Endothelial cell of umbilical vein (primary cell): ENCODE results near the gene JARID2. TPM values are rescaled to one million over a fixed set of nuclear protein-coding genes. Genes with fewer than 3 reads are reported as not detected.
A peak's percentile ranks its signal among the peaks of the same experiment; 100 is the strongest.

Experiments
- BruUV-seq: library from RNA; stranded (reverse); fragments of 400-500 nt; replicated peaks from 2 replicates; lab custom pipeline; 2021; lab: Mats Ljungman, UMichigan
- CTCF ChIA-PET: fragments of 300-600, 350-600 bp; sonication (Branson Sonifier 250); formaldehyde crosslinking; loops from one replicate; lab custom pipeline; 2021; ENCODE audit warnings: antibody characterized with exemption, inconsistent platforms; lab: Charles Lee
- POLR2A ChIA-PET: fragments of 300-600, 350-600 bp; sonication (Branson Sonifier 250); formaldehyde crosslinking; loops from one replicate; lab custom pipeline; 2021; ENCODE audit warnings: antibody characterized with exemption, inconsistent platforms; lab: Charles Lee
- DNase-seq: peaks from one replicate; pipeline ENCODE4 v3.0.0-alpha.2; 2011; ENCODE audit warnings: low read depth, low spot score
- FAIRE-seq: peaks from 2 replicates; lab custom pipeline; 2011; peaks lifted over from hg19 to GRCh38; lab: Jason Lieb, UNC
- H2AFZ ChIP-seq: 2 replicates; pipeline ENCODE4 v1.6.0; 2012; ENCODE audit warnings: low read depth, low read length, control low read depth, inconsistent platforms
- H3K27ac ChIP-seq: 2 replicates; pipeline ENCODE4 v1.5.1; 2011; ENCODE audit warnings: low read depth, mild to moderate bottlenecking, control low read depth, low read length, moderate library complexity; ENCODE audit not compliant: insufficient read depth
- H3K27me3 ChIP-seq, 2 experiments: 2 replicates each; pipeline versions ENCODE4 v1.6.0 to v1.6.1; 2011; ENCODE audit warnings: low read length in 2 of 2, mixed read lengths in 1 of 2; ENCODE audit not compliant: control insufficient read depth in 2 of 2, insufficient read depth in 2 of 2
- H3K36me3 ChIP-seq, 2 experiments: 2 replicates in 1 of 2; 3 replicates in 1 of 2; pipeline ENCODE4 v1.5.1; 2011; ENCODE audit warnings: low read length in 2 of 2, mild to moderate bottlenecking in 1 of 2, moderate library complexity in 1 of 2; ENCODE audit not compliant: control insufficient read depth in 2 of 2, insufficient read depth in 2 of 2; ENCODE audit errors: extremely low read depth in 1 of 2
- H3K4me1 ChIP-seq: 3 replicates; pipeline ENCODE4 v1.5.1; 2011; ENCODE audit warnings: mild to moderate bottlenecking, low read length; ENCODE audit not compliant: control insufficient read depth, insufficient read depth; ENCODE audit errors: extremely low read depth
- H3K4me2 ChIP-seq: 2 replicates; pipeline ENCODE4 v1.6.1; 2011; ENCODE audit warnings: low read length, control low read depth, mixed read lengths; ENCODE audit not compliant: insufficient read depth
- H3K4me3 ChIP-seq, 3 experiments: fragments of 200-600 bp in 1 of 3; sonication (generic), shearing (Covaris generic) in 1 of 3; replicated peaks in 1 of 3; 2 replicates each; pipeline ENCODE4 v1.5.1; 2011 to 2016; ENCODE audit warnings: control low read depth in 3 of 3, low read length in 3 of 3, mild to moderate bottlenecking in 2 of 3, inconsistent platforms in 1 of 3, low read depth in 1 of 3, moderate library complexity in 1 of 3; ENCODE audit not compliant: insufficient read depth in 1 of 3
- H3K79me2 ChIP-seq: 2 replicates; pipeline ENCODE4 v1.6.0; 2012; ENCODE audit warnings: low read length, inconsistent platforms; ENCODE audit not compliant: control insufficient read depth, insufficient read depth
- H3K9ac ChIP-seq: replicated peaks from 2 replicates; pipeline ENCODE3; 2011; ENCODE audit warnings: low read length, control low read depth; ENCODE audit not compliant: insufficient read depth; ENCODE audit errors: extremely low read depth
- H3K9me1 ChIP-seq: replicated peaks from 3 replicates; pipeline ENCODE4 v1.6.0; 2011; ENCODE audit warnings: mild to moderate bottlenecking, low read length; ENCODE audit not compliant: control insufficient read depth, insufficient read depth; ENCODE audit errors: extremely low read depth
- H3K9me3 ChIP-seq: replicated peaks from 2 replicates; pipeline ENCODE4 v1.5.1; 2012; ENCODE audit warnings: low read length, inconsistent platforms; ENCODE audit not compliant: control insufficient read depth, insufficient read depth
- H4K20me1 ChIP-seq: replicated peaks from 2 replicates; pipeline ENCODE3; 2011; ENCODE audit warnings: mild to moderate bottlenecking, low read length; ENCODE audit not compliant: control insufficient read depth, insufficient read depth; ENCODE audit errors: extremely low read depth
- CTCF ChIP-seq, 2 donors: IDR thresholded peaks; 1 replicate in 1 of 2; 2 replicates in 1 of 2; pipeline ENCODE4 v1.5.1; 2011; ENCODE audit warnings: low read length in 2 of 2, mild to moderate bottlenecking in 2 of 2, moderate library complexity in 2 of 2, control low read depth in 1 of 2, inconsistent platforms in 1 of 2, low read depth in 1 of 2; ENCODE audit not compliant: insufficient read depth in 1 of 2; ENCODE audit errors: extremely low read depth in 1 of 2
- EZH2 ChIP-seq: IDR thresholded peaks from 2 replicates; pipeline ENCODE4 v1.6.1; 2012; ENCODE audit warnings: borderline replicate concordance, low read depth, mild to moderate bottlenecking, moderate library complexity, low read length, inconsistent platforms; ENCODE audit not compliant: severe bottlenecking
- FOS ChIP-seq: IDR thresholded peaks from 2 replicates; pipeline ENCODE4 v1.6.1; 2011; ENCODE audit warnings: mild to moderate bottlenecking, low read length, moderate library complexity, borderline replicate concordance; ENCODE audit not compliant: insufficient read depth
- GATA2 ChIP-seq: IDR thresholded peaks from 2 replicates; pipeline ENCODE4 v1.7.0; 2011; ENCODE audit warnings: low read depth, mild to moderate bottlenecking, moderate library complexity, mixed read lengths, low read length; ENCODE audit not compliant: insufficient read length, insufficient read depth
- MYC ChIP-seq: IDR thresholded peaks from one replicate; pipeline ENCODE4 v1.6.1; 2011; ENCODE audit warnings: mild to moderate bottlenecking, low read depth, low read length
- POLR2A ChIP-seq: IDR thresholded peaks from 2 replicates; pipeline ENCODE4 v1.6.1; 2012; ENCODE audit warnings: low read depth, mild to moderate bottlenecking, control low read depth, low read length
- POLR2AphosphoS5 ChIP-seq: IDR thresholded peaks from 2 replicates; pipeline ENCODE4 v1.6.1; 2012; ENCODE audit warnings: low read depth, mild to moderate bottlenecking, control low read depth, low read length, moderate library complexity; ENCODE audit not compliant: insufficient read depth
- dilution Hi-C: fragments of 300-500 bp; cut with MboI; formaldehyde crosslinking; loops from one replicate; pipeline ENCODE4 v1.15.0; 2019; ENCODE audit warnings: low sequenced_read_pairs; ENCODE audit not compliant: extremely low pct_ligation_motif_present
- intact Hi-C: fragments of 100-400 bp; cut with micrococcal nuclease; formaldehyde crosslinking; loops from one replicate; pipeline ENCODE4 v1.10.0; 2022
- polyA plus RNA-seq, 4 experiments: library from polyadenylated mRNA; depleted of rRNA in 3 of 4; stranded (reverse) in 3 of 4; unstranded in 1 of 4; fragments of >200 nt; gene quantifications; 2 replicates each; pipeline versions ENCODE4 v1.2.1 to v1.2.3, GENCODE V29; 2011 to 2012; ENCODE audit warnings: missing spikeins in 1 of 4
- total RNA-seq: library from RNA; stranded (reverse); gene quantifications from 2 replicates; pipeline ENCODE4 v1.2.3, GENCODE V29; 2021
- TF ChIP-seq, protein P1 (sequence below): IDR thresholded peaks from 2 replicates; pipeline ENCODE4 v1.6.1; 2011; ENCODE audit not compliant: insufficient read depth, insufficient read length

The JARID2 gene
- total and polyA plus RNA-seq, 2 donors (not counting 3 experiments of a cell fraction or from before 2014, with no cell fraction given) = 2.9 to 10.6 TPM

DNA sequence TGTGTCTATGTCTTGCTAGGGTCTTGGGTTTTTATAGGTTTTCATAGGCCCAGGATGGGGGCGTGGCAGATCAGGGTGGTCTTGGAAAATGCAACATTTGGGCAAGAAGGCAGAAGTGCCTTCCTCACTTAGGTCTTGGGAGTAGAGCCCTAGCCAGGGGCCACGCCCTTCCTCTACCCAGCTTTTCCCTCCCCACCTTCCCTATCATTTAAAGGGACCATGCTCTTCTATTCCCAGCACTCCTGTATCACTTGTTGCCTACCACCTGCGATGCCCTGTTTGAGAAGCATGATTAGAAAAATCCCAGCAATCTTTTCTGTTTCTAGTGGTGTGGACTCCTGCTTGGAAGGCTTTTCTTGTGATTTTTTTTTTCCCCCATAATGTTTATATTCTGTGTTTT is 190.6 kb downstream of the JARID2 start:
- POLR2A ChIA-PET = no interaction called here
- no peak overlapping the region for H3K27ac ChIP-seq
- no peak overlapping the region for H3K9ac ChIP-seq
- no peak overlapping the region for H3K4me2 ChIP-seq
- H3K27me3 ChIP-seq = no peaks in the 10 kb centered on the region
- no peak overlapping the region for H2AFZ ChIP-seq
- peaks cover 40% of the 10 kb centered on the region for H3K4me1 ChIP-seq
- FAIRE-seq = no peak
- DNase-seq = no peak
- H3K4me3 ChIP-seq = no peak overlapping the region
- intact Hi-C loops = no loop called here
- H3K9me3 ChIP-seq = no peaks in the 10 kb centered on the region
- H3K79me2 ChIP-seq = no peaks in the 10 kb centered on the region
- TF ChIP-seq, protein P1, sequence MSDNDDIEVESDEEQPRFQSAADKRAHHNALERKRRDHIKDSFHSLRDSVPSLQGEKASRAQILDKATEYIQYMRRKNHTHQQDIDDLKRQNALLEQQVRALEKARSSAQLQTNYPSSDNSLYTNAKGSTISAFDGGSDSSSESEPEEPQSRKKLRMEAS = no peak
- no peak for TF ChIP-seq EZH2
- no peak for TF ChIP-seq GATA2
- TF ChIP-seq MYC = no peak
- no peak for TF ChIP-seq POLR2A
- no peak for TF ChIP-seq POLR2AphosphoS5
- TF ChIP-seq FOS = no peak
- CTCF ChIA-PET = no interaction called here
- no TSS peak for BruUV-seq
- dilution Hi-C loops = no loop called here
- H3K9me1 ChIP-seq = no peaks in the 10 kb centered on the region
- no peaks in the 10 kb centered on the region for H3K36me3 ChIP-seq
- peaks cover 9% of the 10 kb centered on the region for H4K20me1 ChIP-seq

DNA sequence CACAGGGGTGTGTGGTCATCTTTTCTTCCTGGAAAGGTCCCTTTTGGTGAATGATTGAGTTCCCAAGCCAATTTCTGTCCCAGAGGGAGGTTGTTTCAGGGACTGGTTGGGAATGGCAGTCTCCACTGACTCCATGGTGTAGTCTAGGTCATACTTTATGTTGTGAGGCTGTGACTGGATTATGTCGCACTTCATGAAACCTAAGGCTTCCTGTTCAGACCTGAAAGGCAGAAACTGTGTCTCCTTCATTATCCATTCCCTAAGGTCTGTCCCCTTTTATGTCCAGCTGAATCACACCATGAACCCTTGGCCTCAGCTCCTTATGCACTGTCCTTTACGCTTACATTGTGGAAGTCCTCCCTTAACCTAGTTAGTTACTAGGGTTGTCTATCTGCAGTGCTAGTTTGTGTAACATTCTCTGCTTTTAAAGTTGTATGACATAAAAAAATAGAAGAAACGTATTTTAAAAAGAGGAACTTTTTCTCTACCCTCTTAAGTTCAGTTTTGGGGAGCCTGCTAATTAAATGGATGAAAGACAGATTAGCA is 191.3 kb downstream of the JARID2 start:
- peak; percentile 15 for FAIRE-seq
- intact Hi-C loops = no loop called here
- TF ChIP-seq FOS (no peak), POLR2A (no peak), GATA2 (no peak), CTCF (IDR thresholded peaks at IDR 0.05; ENCODE audit: extremely low read depth in 1 of 2, insufficient read depth in 1 of 2, low read depth in 1 of 2, low read length in 2 of 2) (no peak)
- TF ChIP-seq, protein P1 = no peak

More for the DNA sequence above, 191.3 kb downstream of the JARID2 start:
- Histone ChIP-seq H3K36me3 (no peaks in the 10 kb centered on the region), H3K9me1 (no peaks in the 10 kb centered on the region), H4K20me1 (peaks cover 9% of the 10 kb centered on the region), H3K27me3 (no peaks in the 10 kb centered on the region), H3K9ac (no peak overlapping the region), H3K4me2 (no peak overlapping the region), H3K79me2 (no peaks in the 10 kb centered on the region), H2AFZ (no peak overlapping the region), H3K4me1 (peaks cover 40% of the 10 kb centered on the region), H3K9me3 (no peaks in the 10 kb centered on the region), H3K27ac (no peak overlapping the region), H3K4me3 (no peak overlapping the region)
- POLR2A ChIA-PET = no interaction called here
- dilution Hi-C loops = no loop called here
- no peak for DNase-seq
- BruUV-seq = no TSS peak
- CTCF ChIA-PET = no interaction called here
